Osteoblast (primary cell): Measurements from ENCODE around the gene TEC. TPM values are rescaled to one million over a fixed set of nuclear protein-coding genes. Genes with fewer than 3 reads are reported as not detected.

Experiments used
- DNase-seq: peaks from one replicate; pipeline ENCODE4 v3.0.0; 2011; ENCODE audit warnings: low spot score, mixed read lengths; ENCODE audit not compliant: insufficient read length; ENCODE audit errors: missing footprints
- H2AFZ ChIP-seq: 2 replicates; pipeline ENCODE4 v1.6.0; 2011; ENCODE audit warnings: mild to moderate bottlenecking, low read length
- H3K27ac ChIP-seq: 2 replicates; pipeline ENCODE4 v1.5.1; 2011; ENCODE audit warnings: mild to moderate bottlenecking, low read depth, low read length, moderate library complexity
- H3K27me3 ChIP-seq: 2 replicates; pipeline ENCODE4 v1.6.0; 2012; ENCODE audit warnings: mild to moderate bottlenecking, control low read depth, inconsistent platforms, low read length, moderate library complexity; ENCODE audit not compliant: insufficient read depth
- H3K36me3 ChIP-seq: 2 replicates; pipeline ENCODE4 v1.5.1; 2011; ENCODE audit warnings: mild to moderate bottlenecking, low read length, control low read depth, moderate library complexity; ENCODE audit not compliant: insufficient read depth
- H3K4me1 ChIP-seq: 2 replicates; pipeline ENCODE4 v1.5.1; 2011; ENCODE audit warnings: mild to moderate bottlenecking, low read length, control low read depth, moderate library complexity; ENCODE audit not compliant: insufficient read depth
- H3K4me2 ChIP-seq: 2 replicates; pipeline ENCODE4 v1.6.0; 2011; ENCODE audit warnings: mild to moderate bottlenecking, low read length; ENCODE audit not compliant: insufficient read depth
- H3K4me3 ChIP-seq: fragments of 200-600 bp; sonication (generic); 3 replicates; pipeline ENCODE4 v1.5.1; 2012; ENCODE audit warnings: mild to moderate bottlenecking, low read length, inconsistent platforms; ENCODE audit not compliant: insufficient read depth
- H3K79me2 ChIP-seq: 2 replicates; pipeline ENCODE4 v1.6.0; 2012; ENCODE audit warnings: mild to moderate bottlenecking, low read length, control low read depth, inconsistent platforms; ENCODE audit not compliant: insufficient read depth
- H3K9me3 ChIP-seq: 2 replicates; pipeline ENCODE4 v1.5.1; 2011; ENCODE audit warnings: low read depth, low read length, control low read depth
- H4K20me1 ChIP-seq: 2 replicates; pipeline ENCODE4 v1.6.0; 2012; ENCODE audit warnings: mild to moderate bottlenecking, low read length, control low read depth; ENCODE audit not compliant: insufficient read depth
- total RNA-seq: library from RNA; depleted of rRNA; stranded (reverse); fragments of >200 nt; gene quantifications from 2 replicates; pipeline ENCODE4 v1.2.3, GENCODE V29; 2012
- TF ChIP-seq, protein P1 (sequence below): IDR thresholded peaks from 2 replicates; pipeline ENCODE4 v1.5.1; 2011; ENCODE audit warnings: mild to moderate bottlenecking, low read depth, low read length, moderate library complexity; ENCODE audit errors: extremely low read depth

TEC gene
- total RNA-seq, 1 donor, result 1.8 TPM

GRCh38 chr4:48205626-48206025 lies 64.0 kb downstream of the TEC start:
- no peak for DNase-seq
- no peaks in the 10 kb centered on the region for H3K4me1 ChIP-seq
- H3K27ac ChIP-seq, result no peak overlapping the region
- peaks cover 11% of the 10 kb centered on the region for H3K27me3 ChIP-seq
- no peaks in the 10 kb centered on the region for H3K36me3 ChIP-seq
- no peak overlapping the region for H3K4me3 ChIP-seq
- no peaks in the 10 kb centered on the region for H3K9me3 ChIP-seq
- H2AFZ ChIP-seq, result no peak overlapping the region
- H3K4me2 ChIP-seq, result no peak overlapping the region
- TF ChIP-seq, protein P1, sequence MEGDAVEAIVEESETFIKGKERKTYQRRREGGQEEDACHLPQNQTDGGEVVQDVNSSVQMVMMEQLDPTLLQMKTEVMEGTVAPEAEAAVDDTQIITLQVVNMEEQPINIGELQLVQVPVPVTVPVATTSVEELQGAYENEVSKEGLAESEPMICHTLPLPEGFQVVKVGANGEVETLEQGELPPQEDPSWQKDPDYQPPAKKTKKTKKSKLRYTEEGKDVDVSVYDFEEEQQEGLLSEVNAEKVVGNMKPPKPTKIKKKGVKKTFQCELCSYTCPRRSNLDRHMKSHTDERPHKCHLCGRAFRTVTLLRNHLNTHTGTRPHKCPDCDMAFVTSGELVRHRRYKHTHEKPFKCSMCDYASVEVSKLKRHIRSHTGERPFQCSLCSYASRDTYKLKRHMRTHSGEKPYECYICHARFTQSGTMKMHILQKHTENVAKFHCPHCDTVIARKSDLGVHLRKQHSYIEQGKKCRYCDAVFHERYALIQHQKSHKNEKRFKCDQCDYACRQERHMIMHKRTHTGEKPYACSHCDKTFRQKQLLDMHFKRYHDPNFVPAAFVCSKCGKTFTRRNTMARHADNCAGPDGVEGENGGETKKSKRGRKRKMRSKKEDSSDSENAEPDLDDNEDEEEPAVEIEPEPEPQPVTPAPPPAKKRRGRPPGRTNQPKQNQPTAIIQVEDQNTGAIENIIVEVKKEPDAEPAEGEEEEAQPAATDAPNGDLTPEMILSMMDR, result no peak
- H3K79me2 ChIP-seq, result no peaks in the 10 kb centered on the region
- H4K20me1 ChIP-seq, result no peaks in the 10 kb centered on the region

DNA sequence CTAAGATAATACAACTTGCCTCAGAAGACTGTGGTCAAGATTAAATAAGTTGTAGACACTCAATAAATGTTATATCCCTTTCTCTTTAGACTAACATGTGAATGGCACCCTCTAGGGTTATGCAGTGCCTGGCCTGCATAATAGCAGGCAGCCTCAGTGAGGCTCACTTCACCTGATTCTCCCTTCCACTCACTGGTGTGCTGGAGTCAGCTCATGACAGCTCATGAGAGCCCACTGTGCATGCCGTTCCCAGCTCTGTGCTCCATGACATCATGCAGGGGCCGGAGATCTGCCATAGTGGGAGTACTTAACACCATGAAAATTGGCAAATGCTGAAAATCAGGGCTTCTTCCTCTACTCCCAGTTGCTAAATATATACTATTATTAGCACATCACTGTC lies 64.5 kb downstream of the TEC start:
- H3K4me3 ChIP-seq, result no peak overlapping the region
- H3K36me3 ChIP-seq, result no peaks in the 10 kb centered on the region
- TF ChIP-seq, protein P1, result no peak
- H3K79me2 ChIP-seq, result no peaks in the 10 kb centered on the region
- no peaks in the 10 kb centered on the region for H3K9me3 ChIP-seq
- no peak overlapping the region for H3K27ac ChIP-seq
- H3K4me1 ChIP-seq, result no peaks in the 10 kb centered on the region
- H2AFZ ChIP-seq, result no peak overlapping the region
- H4K20me1 ChIP-seq, result no peaks in the 10 kb centered on the region
- no peak overlapping the region for H3K4me2 ChIP-seq
- DNase-seq, result no peak
- peaks cover 14% of the 10 kb centered on the region for H3K27me3 ChIP-seq

DNA sequence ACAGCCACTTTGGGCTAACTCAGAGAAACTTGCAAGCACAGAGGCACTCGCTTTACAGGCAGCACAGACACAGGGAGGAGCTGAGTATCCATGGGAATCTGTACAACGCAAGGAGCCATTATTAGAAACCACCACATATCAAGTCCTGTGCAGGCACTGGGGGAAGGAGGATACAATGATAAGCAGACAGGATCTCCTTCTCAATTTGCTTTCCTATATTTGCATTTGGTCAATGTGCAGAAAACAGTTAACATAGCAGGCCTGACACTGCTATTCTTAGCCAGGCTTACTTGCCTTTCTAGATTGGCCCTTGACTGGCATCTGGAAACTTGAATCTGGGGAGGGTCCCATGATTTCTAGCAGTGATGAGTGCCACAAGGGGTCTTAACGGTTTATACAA lies 65.8 kb downstream of the TEC start:
- Histone ChIP-seq H2AFZ (no peak overlapping the region), H3K4me2 (no peak overlapping the region), H4K20me1 (no peaks in the 10 kb centered on the region), H3K27me3 (peaks cover 16% of the 10 kb centered on the region), H3K4me3 (no peak overlapping the region), H3K27ac (no peak overlapping the region), H3K4me1 (no peaks in the 10 kb centered on the region), H3K36me3 (no peaks in the 10 kb centered on the region), H3K79me2 (no peaks in the 10 kb centered on the region), H3K9me3 (no peaks in the 10 kb centered on the region)
- TF ChIP-seq, protein P1, result no peak
- no peak for DNase-seq

GRCh38 chr4:48197643-48198237 lies 71.9 kb downstream of the TEC start:
- Histone ChIP-seq H3K27ac (no peak overlapping the region), H3K27me3 (peaks cover 16% of the 10 kb centered on the region), H3K4me3 (no peak overlapping the region), H3K79me2 (no peaks in the 10 kb centered on the region), H4K20me1 (no peaks in the 10 kb centered on the region), H3K4me1 (no peaks in the 10 kb centered on the region), H3K9me3 (no peaks in the 10 kb centered on the region), H2AFZ (no peak overlapping the region), H3K4me2 (no peak overlapping the region), H3K36me3 (no peaks in the 10 kb centered on the region)
- DNase-seq, result no peak
- TF ChIP-seq, protein P1, result no peak
